Hematopoietic multipotent progenitor cell treated with erythropoietin and hydrocortisone succinate and interleukin-3 and kit ligand, for 6 days (in vitro differentiated cells): ENCODE results near the gene TBC1D22A.

Experiments used
- DNase-seq: peaks from one replicate; pipeline ENCODE4 v3.0.0-alpha.2; 2015

Gene TBC1D22A

DNA sequence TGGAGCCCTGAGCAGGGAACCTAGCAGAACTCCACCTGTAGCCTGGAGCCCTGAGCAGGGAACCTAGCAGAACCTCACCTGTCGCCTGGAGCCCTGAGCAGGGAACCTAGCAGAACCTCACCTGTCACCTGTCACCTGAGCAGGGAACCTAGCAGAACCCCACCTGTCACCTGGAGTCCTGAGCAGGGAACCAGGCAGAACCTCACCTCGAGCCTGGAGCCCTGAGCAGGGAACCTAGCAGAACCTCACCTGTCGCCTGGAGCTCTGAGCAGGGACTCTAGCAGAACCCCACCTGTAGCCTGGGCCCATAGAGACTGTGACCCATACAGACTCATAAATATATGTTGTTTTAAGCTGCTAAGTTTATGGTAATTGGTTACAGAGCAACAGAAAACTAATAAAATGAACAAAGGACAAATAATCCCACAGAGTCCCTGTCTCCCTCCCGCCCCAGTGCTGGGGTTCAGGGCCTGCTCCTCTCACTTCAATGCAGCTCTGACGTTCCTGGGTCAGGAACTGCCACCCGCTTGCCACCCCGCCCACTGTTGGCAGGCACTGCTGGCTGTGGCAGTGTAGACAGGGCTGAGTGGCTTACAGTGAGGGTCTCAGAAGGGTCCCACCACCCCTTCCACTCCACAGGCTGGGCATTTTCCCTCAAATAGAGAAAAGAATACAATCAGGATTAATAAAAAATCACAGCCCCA is 259.1 kb downstream of the TBC1D22A start:
- DNase-seq, result no peak

DNA sequence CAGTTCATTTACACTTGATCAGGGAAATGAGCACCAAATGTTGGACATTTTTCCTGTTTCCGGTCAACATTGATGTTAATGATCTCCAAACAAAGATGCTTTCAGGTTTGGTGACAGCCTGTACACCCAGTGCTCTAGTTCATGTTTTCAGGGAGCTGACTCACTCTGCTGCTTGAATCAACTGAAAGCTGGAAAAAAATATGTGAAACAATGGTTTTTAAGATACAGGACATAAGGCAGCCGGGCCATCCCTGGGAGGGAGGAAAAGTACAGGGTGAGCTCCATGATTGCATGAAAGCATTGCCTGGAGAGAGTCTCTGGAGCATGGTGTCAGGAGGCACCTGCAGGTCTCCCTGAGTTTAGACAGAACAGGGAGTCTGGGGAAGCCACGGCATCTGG is 259.6 kb downstream of the TBC1D22A start:
- no peak for DNase-seq

DNA sequence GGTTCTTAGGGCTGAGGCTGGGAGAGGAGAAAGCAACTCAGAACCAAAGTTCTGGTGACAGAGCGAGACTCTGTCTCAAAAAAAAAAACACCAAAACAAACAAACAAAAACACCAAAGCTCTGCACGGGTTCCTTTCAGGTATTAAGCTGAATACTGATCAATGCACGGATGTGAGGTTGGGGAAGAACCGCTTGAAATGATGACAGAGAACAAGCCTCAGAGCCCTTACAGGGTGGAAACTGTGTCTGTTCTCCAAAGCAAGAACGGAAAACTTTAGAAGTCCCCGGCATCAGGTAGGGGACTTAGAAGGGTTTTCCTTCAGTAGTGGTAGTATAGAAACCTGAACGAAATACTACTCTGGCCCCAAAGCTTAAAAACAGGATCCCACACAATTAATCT is 260.0 kb downstream of the TBC1D22A start:
- no peak for DNase-seq

DNA sequence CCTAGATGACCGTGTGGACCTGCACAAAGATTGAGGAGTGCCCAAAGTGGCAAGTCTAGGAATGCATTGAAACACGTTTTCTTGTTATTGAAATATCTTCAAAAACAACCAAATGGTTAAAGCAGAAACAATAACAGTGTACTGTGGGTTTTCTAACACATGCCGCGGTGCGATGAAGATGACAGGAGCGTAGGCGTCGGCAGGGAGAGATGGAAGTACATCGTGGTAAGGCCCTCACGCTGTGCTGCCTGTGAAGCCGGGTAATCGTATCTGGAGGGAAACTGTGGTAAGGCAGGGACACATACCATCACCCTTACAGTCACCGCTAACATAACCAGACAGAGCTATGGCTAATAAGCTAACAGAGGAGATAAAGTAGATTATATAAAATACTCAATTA is 261.4 kb downstream of the TBC1D22A start:
- no peak for DNase-seq

DNA sequence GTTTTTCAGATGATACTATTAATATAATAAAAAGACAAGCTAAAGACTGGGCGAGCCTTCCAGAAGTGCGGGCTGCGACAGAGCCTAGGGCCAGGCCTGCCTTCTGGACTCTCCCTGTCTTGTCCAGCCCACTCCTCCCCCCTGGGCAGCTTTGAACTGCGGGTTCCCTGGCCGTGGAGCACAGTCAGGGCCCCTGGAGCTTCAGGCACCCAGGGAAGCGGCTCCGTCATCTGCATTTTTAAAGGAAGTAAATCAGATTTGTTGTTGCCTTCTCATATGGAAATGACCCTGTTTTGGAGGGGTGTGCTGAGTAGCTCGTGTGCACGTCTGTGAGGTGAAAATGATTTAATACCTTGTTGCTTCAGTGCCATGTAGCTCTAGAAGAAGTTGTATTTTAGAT is 265.3 kb downstream of the TBC1D22A start:
- no peak for DNase-seq

DNA sequence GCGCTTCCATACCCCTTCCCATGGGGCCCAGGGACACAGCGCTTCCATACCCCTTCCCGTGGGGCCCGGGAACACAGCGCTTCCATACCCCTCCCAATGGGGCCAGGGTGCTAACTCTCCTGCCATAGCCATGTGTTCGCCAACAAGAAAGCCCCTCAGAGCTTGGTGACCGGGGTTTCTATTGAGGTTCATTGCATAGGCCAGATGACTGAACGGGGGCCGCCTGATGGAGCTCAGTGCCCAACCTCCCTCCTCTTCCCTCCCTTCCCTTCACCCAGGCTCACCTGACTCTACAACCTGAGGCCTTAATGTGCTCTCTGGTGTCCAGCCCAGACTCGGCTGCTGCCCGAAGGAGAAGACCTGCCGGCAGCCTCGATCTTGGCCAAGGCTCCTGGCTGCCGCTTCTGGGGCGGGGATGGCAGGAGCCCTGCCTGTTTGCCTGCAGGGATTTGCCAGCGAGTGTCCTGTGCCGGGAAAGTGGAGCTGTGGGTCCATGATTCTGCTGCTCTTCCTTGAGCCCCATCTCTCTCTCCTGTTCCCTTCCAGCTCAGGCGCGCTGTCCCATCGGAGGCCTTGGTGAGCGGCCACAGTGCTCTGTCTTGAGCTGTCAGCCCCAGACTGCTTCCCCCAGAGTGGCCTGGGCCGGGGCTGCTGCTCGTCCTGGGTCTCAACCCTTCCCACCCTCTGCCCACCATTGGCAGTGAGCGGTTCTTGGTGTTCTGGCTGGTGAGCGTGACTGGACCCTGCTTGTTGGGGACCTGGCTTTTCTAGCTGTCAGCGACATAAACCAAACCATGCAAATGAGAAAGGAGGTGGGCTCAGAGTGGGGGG is 267.0 kb downstream of the TBC1D22A start:
- DNase-seq, result no peak

DNA sequence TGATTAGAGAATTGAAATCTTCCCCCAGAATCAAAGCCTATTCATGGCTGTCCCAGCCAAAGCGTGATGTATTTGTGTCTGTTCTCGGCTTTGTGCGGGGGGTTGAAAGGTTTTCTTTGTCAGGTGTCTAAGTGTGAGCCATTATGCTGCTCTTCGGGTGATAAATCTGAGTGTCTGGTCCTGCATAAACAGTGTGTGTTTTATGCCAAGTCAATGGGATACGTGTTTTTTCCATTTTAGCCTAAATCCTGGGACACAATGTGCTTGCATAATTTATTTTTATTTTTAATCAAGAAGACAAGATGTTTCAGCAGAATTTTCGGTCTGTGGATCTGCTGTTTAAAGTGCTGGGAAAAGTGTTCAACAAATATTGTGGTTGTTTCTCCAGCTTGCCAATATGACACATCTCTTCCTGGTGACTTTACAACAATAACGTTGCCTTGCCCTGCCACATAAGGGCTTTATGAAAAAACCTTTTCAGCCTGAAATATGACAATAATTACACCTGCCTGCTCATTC is 267.8 kb downstream of the TBC1D22A start:
- no peak for DNase-seq

DNA sequence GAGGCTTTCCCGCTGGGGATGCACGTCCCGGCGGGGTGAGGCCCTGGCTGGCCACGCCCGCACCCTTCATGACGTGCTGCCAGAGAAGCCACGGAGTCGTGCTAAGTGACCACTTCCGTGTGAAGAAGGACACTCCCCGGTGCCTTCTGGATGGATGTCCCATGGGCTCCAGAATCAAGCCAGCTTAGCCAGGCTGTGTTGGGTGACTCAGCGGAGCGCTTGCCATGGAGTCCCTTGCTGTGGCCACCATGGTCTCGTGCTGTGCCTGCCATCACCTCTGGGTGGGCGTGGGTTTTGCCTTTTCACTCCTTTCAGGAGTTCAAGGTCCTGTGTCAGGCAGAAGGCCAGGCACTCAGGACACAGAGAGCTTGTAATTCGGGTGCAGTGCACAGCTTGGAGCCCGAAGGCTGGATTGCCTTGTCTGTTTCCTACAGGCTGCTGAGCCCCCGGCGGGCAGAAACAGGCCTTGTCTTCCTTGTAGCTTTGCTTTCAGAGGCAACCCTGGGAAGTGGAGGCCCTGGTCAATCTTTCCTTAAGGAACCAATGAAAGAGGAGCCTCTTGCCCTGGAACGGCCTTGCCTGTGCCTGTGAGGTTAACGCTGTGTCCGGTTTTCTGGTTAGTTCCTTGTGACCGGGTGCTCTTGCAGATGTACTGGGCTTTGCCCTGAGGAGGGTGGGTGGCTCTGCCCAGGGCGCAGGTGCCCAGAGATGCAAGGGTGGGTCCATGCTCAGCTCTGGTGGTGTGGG is 268.6 kb downstream of the TBC1D22A start:
- DNase-seq, result no peak

DNA sequence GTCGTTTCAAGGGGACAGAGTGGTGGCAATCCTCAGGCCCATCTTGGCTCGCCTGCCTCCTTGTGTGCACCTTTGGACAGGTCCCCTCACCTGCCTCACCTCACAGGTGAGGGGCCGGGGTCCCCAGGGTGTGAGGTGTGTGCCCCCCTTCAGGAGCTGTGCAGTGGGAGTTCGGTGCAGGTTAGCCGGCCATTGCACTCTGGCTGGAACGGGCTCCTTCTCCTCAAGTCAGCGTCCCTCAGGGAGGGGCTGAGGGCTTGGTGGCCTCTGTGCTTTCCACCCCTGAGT is 269.1 kb downstream of the TBC1D22A start:
- DNase-seq, result no peak

DNA sequence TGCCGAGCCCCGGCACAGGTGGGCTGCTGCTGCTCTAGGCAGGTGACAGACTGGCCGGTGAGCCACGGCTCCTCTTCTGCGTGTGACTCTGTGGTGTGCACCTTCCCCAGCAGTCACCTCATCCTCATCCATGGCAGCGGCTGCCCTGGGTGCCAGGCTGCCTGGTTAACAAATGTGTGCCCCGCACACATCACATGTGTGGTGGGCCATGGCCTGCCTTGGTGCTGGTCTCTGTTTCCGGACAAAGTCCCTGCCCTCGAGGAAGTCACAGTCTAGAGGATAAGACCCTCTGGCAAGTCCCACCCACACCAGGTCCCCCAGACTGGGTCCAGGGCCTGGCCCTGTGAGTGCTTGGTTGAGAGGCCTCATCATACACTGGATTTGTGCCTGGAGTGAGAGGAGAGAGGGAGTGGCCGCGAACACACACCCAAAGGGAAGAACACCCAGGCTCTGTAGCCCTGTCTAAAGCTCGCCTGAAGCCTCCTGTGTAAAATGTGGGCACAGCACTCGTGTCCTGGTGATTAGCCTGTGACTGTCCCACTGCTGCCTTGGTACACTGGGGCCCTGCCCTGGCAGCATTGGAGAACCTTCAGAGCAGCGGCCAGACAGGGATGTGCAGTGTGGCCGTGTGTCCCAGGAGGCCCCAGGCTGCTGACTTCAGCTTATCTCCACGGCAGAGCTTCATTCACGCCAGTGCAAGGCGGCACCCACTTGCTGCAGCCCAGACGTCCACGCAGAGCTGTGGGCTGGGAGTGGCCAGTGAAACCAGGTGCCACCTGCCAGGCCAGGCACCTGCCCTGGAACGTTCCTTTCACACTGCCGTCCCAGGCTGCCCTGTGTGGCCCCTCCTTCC is 269.9 kb downstream of the TBC1D22A start:
- DNase-seq, result no peak

DNA sequence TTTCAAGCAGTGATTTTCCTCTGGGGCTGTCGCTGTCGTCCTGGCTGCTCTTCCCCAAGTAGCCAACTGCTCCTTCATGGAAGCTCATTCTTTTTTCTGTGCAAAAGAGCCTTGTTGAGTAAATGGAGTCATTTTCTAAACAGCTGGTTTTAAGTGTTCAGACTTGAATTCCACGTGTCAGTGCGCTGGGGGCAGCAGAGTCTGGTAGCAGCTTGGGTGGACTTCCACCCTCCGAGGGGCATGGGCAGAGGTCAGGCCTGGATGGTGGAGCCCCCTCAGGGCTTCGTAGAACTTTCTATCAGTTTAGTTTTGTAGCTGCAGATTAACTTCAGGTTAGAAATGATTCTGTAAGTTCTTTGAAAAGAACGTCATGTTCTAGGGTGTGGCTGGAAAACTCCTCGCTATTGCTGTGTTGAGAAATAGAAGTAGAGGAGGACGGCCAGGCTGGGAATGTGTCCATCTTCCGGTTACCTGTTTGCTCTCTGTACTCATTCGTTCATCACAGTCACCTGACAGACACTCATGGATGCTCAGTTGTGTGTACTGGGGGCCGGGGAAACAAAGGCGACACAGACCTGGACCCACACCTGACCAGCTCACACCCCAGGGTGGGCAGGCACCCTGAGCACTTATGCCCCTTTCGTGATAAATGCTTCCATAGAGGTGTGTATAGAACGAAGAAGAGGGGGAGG is 270.7 kb downstream of the TBC1D22A start:
- no peak for DNase-seq

DNA sequence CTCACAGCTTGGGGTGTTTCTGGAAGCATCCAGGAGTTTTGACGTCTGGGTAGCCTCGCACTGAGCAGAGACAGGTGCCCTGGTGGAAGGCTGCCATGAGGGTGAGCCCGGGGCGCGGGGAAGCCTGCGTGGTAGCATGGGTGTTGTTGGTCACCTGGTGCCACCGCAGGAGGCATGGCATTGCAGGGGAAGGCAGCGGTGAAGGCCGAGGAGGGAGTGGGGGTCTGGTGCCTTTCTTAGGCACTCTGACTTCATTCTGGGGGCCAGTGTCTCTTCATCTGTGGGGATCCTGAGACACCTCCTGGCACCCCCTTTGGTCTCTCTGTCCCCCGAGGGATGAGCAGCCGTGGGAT is 271.2 kb downstream of the TBC1D22A start:
- no peak for DNase-seq

DNA sequence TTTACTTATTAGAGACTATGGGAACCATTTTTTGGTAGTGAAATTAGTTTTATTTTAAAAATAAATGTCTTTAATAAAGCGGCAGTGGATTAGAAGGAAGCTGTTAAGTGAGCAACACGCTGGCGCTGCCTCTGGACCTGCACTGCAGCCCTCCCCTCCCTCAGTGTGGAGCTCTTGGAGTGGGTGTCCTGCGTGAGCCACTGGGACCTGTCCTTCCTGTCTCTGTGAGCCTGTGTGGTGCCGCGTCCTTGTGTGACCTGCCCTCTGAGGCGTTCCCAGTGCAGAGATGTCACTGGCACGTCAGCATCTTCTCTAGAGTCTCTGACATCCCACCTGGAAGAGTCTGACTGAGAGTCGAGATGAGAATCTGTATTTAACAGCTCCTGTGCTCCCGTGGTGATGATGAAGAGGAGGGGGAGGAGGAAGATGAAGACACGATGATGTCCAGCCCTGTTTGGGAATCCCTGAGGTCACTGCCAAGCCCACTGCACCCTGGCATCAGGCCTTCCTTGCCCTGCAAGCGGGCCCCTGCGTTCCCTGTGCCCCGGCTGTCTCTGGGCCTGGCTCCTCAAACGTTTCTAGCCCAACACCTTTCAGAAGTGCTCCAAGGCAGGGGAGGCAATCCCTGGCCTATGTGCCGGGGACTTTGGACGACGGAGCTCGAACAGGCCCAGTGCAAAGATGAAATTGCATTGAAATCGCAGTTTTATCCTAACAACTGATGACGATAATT is 271.8 kb downstream of the TBC1D22A start:
- DNase-seq, result no peak

DNA sequence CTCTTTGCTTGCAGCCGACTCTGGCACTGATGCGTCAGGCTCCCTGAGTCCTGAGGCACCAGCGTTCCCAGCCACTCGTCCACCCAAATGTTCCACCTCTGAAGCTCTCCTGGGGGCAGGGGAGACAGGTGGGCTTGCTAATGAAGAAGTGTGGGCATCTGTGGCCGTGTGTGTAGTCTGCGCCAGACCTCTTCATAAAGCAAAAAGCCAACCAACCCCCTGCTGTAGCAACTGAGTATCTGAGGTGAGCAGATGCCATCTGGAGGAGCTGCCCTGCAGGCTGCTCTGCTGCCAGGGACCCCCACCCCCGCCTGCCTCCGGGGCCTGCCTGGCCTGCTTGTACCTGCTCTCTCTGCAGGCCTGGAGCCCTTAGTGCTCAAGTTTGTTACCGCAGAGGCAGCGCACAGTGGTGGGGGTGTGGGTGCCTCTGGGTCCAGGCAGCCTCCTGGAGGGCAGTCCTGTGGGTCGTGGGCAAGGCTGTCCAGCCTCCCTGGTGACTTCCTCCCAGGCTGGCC is 272.5 kb downstream of the TBC1D22A start:
- no peak for DNase-seq

DNA sequence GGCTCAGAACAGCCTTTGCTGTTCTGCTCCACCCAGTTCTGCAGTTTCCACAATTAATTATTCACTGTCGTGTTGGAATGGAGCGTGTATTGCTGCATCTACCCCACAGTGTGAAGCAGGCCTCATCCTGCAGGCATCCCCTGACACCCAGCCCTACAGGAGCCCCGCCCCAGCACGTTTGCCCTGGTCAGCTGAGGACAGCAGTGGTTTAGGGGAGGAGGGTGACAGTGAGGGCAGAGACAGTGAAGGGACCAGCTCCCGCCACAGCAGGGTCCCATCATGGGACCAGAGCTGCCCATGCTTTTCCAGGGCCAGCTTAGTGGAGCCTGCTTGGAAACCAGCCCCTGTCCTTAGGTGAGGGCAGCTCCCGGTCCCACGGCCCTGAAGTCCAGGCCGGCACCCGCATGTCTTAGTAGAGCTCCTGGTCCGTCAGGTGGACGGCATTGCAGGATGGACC is 273.0 kb downstream of the TBC1D22A start:
- no peak for DNase-seq

DNA sequence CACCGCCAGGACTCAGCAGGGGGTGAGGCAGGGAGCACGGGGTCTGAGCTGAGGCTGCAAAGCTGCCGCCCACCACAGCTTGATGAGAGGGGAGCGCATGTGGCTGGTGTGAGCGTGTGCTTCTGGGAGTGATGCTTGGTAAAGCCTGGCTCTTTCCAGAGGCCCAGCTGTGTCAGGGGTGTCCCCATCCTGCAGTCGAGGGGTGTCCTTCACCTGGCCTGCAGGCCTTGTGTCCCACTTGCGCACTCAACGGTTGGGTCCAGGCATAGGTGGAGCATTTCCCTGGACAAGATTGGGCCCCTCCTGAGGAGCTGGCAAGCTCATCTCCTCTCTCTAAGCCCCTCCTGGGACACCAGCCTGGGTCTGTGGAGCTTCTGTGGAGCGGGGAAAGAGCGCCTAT is 273.9 kb downstream of the TBC1D22A start:
- DNase-seq, result no peak

DNA sequence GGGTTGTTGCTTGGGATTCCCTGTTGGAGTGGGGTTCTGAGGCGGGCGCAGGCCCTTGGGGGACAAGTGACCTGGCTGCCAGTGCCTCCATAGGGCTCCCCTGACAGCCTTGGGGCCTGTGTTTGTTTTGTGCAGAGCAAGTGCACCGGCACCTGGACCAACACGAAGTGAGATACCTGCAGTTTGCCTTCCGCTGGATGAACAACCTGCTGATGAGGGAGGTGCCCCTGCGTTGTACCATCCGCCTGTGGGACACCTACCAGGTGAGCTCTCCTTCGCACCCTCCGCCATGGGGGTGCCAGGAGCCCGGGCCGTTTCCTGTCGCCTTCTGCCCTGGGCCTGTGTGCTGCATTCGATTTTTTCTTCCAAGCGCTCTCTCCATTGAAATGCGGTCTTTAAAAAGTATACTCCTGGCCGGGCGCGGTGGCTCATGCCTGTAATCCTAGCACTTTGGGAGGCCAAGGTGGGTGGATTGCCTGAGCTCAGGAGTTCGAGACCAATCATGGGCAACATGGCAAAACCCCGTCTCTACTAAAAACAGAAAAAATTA is 274.6 kb downstream of the TBC1D22A start:
- no peak for DNase-seq

DNA sequence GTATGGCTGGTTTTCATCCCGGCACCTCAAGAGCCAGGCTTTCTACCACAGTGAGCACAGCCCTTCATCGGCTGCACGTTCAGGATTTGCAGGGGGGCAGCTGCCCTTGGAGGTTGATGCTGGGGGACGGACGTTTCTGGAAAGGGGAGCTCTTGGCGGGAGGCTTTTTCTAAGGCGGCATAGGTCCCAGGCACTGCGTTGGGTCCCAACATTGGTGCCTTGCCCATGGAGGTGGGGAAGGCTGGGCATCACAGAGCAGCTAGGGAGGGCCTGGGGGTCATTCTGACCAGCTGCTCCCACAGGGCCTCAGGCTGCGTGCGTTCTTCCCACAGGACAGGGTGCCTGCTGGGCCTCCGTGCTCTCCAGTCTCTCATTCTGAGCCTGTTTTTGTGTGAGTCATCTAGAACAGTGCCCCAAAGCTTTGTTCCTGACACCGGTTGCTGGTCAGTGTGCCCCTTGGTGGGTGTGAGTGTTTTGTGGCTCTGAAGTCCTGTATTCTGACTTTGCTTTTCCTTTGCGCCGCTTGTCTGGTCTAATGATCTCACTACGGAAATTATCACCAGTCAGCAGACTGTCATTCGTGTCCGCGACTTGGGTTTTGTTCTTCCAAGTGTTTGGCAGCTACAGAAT is 275.9 kb downstream of the TBC1D22A start:
- no peak for DNase-seq

DNA sequence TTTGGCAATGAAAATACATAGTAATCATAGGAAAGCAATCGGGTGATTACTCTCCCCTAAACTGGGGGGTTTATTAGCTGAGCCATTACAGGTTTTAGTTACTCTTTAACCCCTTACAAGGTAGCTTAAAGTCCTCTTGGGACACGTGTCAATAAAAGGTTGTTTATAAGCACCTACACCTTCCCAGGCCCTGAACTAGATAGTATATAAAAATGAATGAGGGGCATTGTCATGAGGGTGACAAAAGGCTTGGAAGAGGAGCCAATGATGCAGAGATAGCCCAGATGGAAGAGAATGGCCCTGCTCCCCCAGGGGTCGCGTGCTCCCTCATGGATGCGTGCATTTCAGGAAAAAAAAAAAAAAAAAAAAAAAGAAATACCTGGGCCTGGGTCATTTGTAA is 276.9 kb downstream of the TBC1D22A start:
- no peak for DNase-seq

DNA sequence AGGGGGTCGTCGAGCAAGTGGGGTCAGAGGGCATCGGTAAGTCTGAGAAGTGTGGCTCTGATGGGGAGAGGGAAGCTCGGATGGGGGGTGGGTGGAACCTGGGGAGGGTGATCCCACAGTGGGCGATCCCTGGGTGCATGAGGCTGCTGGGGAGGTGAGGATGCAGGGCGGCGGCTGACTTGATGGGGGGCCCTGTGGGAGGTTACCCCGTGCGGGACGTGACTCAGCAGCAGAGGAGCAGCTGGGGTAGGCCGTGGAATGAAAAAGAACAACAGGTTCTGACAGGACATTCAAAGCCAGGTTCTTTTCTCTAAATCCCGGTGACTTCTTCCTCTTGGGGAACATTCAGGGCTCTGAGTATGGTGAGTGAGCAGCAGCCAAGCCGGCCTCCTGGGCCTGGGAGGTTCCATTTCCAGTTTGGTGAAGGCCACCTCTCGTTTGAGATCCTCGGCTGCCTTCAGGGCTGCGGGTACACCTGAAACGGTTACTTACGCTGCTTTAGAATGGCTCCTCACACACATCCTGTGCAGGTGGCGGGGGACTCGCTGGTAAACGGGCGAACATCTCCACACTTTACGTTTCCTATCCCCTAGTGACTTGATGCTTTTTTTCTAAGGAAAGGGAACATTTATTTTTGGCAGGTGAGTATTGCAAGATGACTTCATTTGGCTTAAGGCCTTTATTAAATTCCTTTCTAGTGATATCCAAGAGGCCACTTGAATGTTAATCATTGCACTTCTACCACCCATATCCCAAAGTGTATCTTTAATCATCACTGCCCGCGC is 278.2 kb downstream of the TBC1D22A start:
- no peak for DNase-seq
